Brain microvascular endothelial cell (primary cell): ENCODE results near the gene GATB.

Source experiments
- DNase-seq: peaks from one replicate; pipeline ENCODE4 v3.0.0-alpha.2; 2020
- H3K27ac ChIP-seq: fragments of 250-450 bp; sonication (Bioruptor Pico); 2 replicates; pipeline ENCODE4 v1.5.1; 2020; ENCODE audit warnings: mild to moderate bottlenecking, moderate library complexity
- H3K27me3 ChIP-seq: fragments of 250-450 bp; sonication (Bioruptor Pico); replicated peaks from 2 replicates; pipeline ENCODE4 v1.5.1; 2020; ENCODE audit warnings: mild to moderate bottlenecking
- H3K36me3 ChIP-seq: fragments of 250-450 bp; sonication (Bioruptor Pico); replicated peaks from 2 replicates; pipeline ENCODE4 v1.5.1; 2020; ENCODE audit warnings: mild to moderate bottlenecking
- H3K4me3 ChIP-seq: 2 replicates; pipeline ENCODE4 v1.5.1; 2011; ENCODE audit warnings: low read depth, mild to moderate bottlenecking, control low read depth, low read length, moderate library complexity
- CTCF ChIP-seq: IDR thresholded peaks from 2 replicates; pipeline ENCODE4 v1.5.1; 2011; ENCODE audit warnings: low read depth, mild to moderate bottlenecking, moderate library complexity, low read length, control low read depth, inconsistent platforms; ENCODE audit errors: missing control alignments
- in situ Hi-C: cut with HindIII; loops from 2 replicates; pipeline ENCODE4 v1.10.0; 2017; ENCODE audit warnings: low sequenced_read_pairs, low pct_ligation_motif_present

The GATB gene

GRCh38 chr4:151772274-151772673 is 11.5 kb upstream of the GATB start:
- in situ Hi-C loops: no loop called here
- no peaks in the 10 kb centered on the region for H3K36me3 ChIP-seq
- no peaks in the 10 kb centered on the region for H3K27me3 ChIP-seq
- TF ChIP-seq CTCF: no peak
- no peak overlapping the region for H3K4me3 ChIP-seq
- no peak for DNase-seq
- H3K27ac ChIP-seq: no peak overlapping the region

- in situ Hi-C loops: no loop called here
- Histone ChIP-seq H3K27ac (no peak overlapping the region), H3K36me3 (no peaks in the 10 kb centered on the region), H3K27me3 (no peaks in the 10 kb centered on the region), H3K4me3 (no peak overlapping the region)
- no peak for DNase-seq
- no peak for TF ChIP-seq CTCF
These were observed 10.9 kb upstream of the GATB start for GRCh38 chr4:151771664-151772063.

GRCh38 chr4:151770154-151770553 is 9.3 kb upstream of the GATB start:
- no peak for DNase-seq
- H3K36me3 ChIP-seq: no peaks in the 10 kb centered on the region
- H3K4me3 ChIP-seq: no peak overlapping the region
- H3K27me3 ChIP-seq: no peaks in the 10 kb centered on the region
- in situ Hi-C loops: no loop called here
- H3K27ac ChIP-seq: no peak overlapping the region
- no peak for TF ChIP-seq CTCF

- Histone ChIP-seq H3K27ac (no peak overlapping the region), H3K27me3 (no peaks in the 10 kb centered on the region), H3K4me3 (no peak overlapping the region), H3K36me3 (no peaks in the 10 kb centered on the region)
- in situ Hi-C loops: no loop called here
- no peak for DNase-seq
- TF ChIP-seq CTCF: no peak
These were observed 8.0 kb upstream of the GATB start for GRCh38 chr4:151768835-151769234.

GRCh38 chr4:151766691-151767090 is 5.9 kb upstream of the GATB start:
- in situ Hi-C loops: no loop called here
- H3K27ac ChIP-seq: no peak overlapping the region
- no peaks in the 10 kb centered on the region for H3K36me3 ChIP-seq
- H3K27me3 ChIP-seq: no peaks in the 10 kb centered on the region
- DNase-seq: no peak
- no peak overlapping the region for H3K4me3 ChIP-seq
- peak; percentile 11 for TF ChIP-seq CTCF

- Histone ChIP-seq H3K36me3 (no peaks in the 10 kb centered on the region), H3K4me3 (peak overlapping the region; percentile 78), H3K27me3 (no peaks in the 10 kb centered on the region), H3K27ac (no peak overlapping the region)
- DNase-seq: no peak
- in situ Hi-C loops: no loop called here
- no peak for TF ChIP-seq CTCF
These were observed 805 bp downstream of the GATB start for GRCh38 chr4:151760002-151760401.
